ENCODE data around the gene RDH16. TPM values are rescaled to one million over a fixed set of nuclear protein-coding genes. Genes with fewer than 3 reads are reported as not detected.

The RDH16 gene
- polyA plus RNA-seq, 2 of the 4 experiments (the other 2 are of a cell fraction): 0.06 to 0.21 TPM

DNA sequence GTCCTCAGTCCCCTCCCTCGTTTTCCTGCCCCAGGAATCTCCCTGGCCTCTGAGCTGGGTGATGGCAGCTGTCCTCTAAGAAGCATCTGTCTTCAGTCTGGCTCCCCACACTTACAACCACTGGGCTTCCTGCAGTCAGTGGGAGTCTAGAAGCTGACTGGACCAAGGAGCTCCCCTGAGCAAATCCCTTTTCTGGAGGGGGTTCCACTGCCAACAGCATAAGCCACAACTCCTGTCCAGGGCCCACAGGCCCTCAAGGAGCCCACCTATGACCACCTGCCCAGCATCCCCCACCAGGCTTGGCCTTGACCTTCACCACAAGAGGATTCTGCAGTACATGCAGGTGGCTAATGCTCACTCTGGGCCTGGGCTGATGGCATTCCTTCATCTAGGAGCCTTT lies 4.1 kb downstream of the RDH16 start (continued):
- TF ChIP-seq, protein P1, sequence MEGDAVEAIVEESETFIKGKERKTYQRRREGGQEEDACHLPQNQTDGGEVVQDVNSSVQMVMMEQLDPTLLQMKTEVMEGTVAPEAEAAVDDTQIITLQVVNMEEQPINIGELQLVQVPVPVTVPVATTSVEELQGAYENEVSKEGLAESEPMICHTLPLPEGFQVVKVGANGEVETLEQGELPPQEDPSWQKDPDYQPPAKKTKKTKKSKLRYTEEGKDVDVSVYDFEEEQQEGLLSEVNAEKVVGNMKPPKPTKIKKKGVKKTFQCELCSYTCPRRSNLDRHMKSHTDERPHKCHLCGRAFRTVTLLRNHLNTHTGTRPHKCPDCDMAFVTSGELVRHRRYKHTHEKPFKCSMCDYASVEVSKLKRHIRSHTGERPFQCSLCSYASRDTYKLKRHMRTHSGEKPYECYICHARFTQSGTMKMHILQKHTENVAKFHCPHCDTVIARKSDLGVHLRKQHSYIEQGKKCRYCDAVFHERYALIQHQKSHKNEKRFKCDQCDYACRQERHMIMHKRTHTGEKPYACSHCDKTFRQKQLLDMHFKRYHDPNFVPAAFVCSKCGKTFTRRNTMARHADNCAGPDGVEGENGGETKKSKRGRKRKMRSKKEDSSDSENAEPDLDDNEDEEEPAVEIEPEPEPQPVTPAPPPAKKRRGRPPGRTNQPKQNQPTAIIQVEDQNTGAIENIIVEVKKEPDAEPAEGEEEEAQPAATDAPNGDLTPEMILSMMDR (IDR thresholded peaks at IDR 0.05): no peak

DNA sequence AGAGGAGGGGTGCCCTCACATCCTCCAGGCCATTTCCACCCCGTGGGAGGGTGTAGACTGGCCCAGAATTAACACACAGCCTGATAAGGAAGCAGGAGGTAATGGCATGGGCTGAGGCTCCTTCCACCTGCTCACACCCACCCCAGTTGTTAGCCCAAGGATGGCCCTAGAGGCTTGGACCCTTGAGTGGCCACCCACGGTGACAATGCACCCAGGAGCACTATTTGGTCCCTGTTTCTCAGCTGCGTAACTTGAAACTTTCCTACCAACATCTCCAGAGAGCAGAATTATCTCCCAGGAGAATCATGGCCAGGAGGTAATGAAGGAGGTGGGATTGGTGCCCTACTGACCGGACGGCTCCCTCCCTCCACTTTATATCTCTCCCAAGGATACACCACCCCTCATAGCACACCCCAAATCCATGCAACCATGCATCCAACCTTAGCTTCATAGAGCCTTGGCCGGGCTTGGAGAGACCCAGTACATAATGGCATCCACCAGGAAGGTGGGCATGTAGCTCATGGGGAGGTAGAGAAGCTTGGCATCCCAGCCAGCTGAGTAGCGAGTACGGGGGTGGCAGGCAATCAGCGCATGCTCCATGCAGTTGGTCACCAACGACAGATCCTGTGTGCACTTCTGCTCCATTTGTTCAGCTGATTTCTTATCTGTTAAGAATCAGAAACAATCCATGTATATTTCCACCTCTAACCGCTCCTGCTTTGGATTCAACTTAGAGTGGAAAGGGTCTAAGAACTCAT lies 5.6 kb downstream of the RDH16 start:
- Histone ChIP-seq H3K27ac (no peak overlapping the region), H3K4me1 (peaks cover 11% of the 10 kb centered on the region; the same call in 2 of the 3 replicates), H3K4me3 (no peak overlapping the region), H3K4me2 (no peak overlapping the region), H3K9me3 (no peaks in the 10 kb centered on the region)
- no peak for DNase-seq (ENCODE audit: low read depth in 1 of 2, low spot score in 1 of 2)
- TF ChIP-seq RARB (CRISPR knock-in tag; IDR thresholded peaks at IDR 0.05): no peak
- no peak for TF ChIP-seq POLR2AphosphoS2 (conservative IDR thresholded peaks at IDR 0.05; ENCODE audit: low read length)
- TF ChIP-seq ZC3H11A (IDR thresholded peaks at IDR 0.05): no peak
- TF ChIP-seq, protein P2, sequence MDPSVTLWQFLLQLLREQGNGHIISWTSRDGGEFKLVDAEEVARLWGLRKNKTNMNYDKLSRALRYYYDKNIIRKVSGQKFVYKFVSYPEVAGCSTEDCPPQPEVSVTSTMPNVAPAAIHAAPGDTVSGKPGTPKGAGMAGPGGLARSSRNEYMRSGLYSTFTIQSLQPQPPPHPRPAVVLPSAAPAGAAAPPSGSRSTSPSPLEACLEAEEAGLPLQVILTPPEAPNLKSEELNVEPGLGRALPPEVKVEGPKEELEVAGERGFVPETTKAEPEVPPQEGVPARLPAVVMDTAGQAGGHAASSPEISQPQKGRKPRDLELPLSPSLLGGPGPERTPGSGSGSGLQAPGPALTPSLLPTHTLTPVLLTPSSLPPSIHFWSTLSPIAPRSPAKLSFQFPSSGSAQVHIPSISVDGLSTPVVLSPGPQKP (IDR thresholded peaks at IDR 0.05; ENCODE audit: low read depth, low read length): no peak
- no peak for TF ChIP-seq SREBF2 (IDR thresholded peaks at IDR 0.05)
- TF ChIP-seq RFX5 (IDR thresholded peaks at IDR 0.05): no peak
- TF ChIP-seq, protein P1 (IDR thresholded peaks at IDR 0.05): no peak
- TF ChIP-seq JUN (IDR thresholded peaks at IDR 0.05): no peak
- ATAC-seq: no peak
- 64% methylated on average over 11 of the region's 11 CpGs for WGBS (ENCODE audit: missing lambda C conversion rate)
- ChIA-PET POLR2A (no interaction called here), CTCF (interaction anchor here (0.7 to 5.5 kb wide), 4 partner anchors 19 to 112 kb away, joined by 3 to 27 read pairs (median 4); no protein-coding TSS in a partner anchor)
- no peak for FAIRE-seq

DNA sequence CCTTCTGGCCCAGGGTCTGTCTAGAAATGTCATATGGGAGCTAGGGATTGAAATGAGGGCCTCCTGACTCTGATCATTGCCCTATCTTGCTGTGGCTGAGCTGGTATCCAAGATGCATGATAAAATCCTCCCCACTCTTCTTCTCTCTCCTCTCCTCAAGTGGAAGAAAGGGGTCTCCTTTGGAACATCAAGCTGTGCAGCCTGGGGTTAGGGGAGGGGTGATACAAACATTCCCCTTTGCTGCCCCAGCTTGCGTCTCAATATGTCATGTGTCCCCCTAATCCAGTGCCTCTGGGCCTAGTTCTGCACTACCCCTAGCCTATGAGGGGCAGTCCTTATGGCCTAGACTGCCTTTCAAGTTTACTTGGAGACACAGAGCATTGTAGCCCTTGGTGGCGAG lies 8.5 kb downstream of the RDH16 start:
- CTCF ChIA-PET: interaction anchor here (3.1 kb wide), 1 partner anchor 38 kb away, joined by 19 read pairs; no protein-coding TSS in a partner anchor

DNA sequence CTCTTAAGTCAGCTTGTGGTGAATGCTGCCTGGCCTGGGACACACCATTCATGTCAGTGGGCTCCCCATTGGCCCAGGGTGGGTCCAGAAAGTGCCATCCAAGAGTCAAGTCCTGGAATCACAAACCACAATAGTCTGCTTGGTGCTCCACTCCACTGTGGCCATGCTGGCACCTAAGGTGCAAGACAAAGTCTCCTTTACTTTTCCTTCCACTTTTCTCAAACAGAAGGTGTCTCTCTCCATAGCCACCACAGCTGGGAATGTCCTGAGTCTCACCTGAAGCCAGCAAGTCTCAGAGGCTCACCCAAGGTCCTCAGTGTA lies 9.0 kb downstream of the RDH16 start:
- no peak for TF ChIP-seq RAD21 (conservative IDR thresholded peaks at IDR 0.05 in 1 of 2, IDR thresholded peaks at IDR 0.05 in 1 of 2)
- TF ChIP-seq JUNB (IDR thresholded peaks at IDR 0.05): no peak
- TF ChIP-seq PHF8 (IDR thresholded peaks at IDR 0.05; ENCODE audit: borderline replicate concordance, low read depth): no peak
- TF ChIP-seq, protein P3, sequence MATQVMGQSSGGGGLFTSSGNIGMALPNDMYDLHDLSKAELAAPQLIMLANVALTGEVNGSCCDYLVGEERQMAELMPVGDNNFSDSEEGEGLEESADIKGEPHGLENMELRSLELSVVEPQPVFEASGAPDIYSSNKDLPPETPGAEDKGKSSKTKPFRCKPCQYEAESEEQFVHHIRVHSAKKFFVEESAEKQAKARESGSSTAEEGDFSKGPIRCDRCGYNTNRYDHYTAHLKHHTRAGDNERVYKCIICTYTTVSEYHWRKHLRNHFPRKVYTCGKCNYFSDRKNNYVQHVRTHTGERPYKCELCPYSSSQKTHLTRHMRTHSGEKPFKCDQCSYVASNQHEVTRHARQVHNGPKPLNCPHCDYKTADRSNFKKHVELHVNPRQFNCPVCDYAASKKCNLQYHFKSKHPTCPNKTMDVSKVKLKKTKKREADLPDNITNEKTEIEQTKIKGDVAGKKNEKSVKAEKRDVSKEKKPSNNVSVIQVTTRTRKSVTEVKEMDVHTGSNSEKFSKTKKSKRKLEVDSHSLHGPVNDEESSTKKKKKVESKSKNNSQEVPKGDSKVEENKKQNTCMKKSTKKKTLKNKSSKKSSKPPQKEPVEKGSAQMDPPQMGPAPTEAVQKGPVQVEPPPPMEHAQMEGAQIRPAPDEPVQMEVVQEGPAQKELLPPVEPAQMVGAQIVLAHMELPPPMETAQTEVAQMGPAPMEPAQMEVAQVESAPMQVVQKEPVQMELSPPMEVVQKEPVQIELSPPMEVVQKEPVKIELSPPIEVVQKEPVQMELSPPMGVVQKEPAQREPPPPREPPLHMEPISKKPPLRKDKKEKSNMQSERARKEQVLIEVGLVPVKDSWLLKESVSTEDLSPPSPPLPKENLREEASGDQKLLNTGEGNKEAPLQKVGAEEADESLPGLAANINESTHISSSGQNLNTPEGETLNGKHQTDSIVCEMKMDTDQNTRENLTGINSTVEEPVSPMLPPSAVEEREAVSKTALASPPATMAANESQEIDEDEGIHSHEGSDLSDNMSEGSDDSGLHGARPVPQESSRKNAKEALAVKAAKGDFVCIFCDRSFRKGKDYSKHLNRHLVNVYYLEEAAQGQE (IDR thresholded peaks at IDR 0.05): no peak
- TF ChIP-seq TFCP2L1 (CRISPR knock-in tag; IDR thresholded peaks at IDR 0.05): no peak
- TF ChIP-seq BHLHE40 (IDR thresholded peaks at IDR 0.05; ENCODE audit: low read depth, low read length): no peak
- TF ChIP-seq FOXS1 (CRISPR knock-in tag; IDR thresholded peaks at IDR 0.05): no peak
- POLR2A ChIA-PET: no interaction called here
- H3K9me3 ChIP-seq: peaks cover 1% of the 10 kb centered on the region; the same call in 2 of the 3 replicates
- no peaks in the 10 kb centered on the region for H3K4me1 ChIP-seq
- ATAC-seq (no peak), FAIRE-seq (no peak), DNase-seq (ENCODE audit: low read depth in 1 of 2, low spot score in 1 of 2) (no peak)
- H3K4me3 ChIP-seq: no peak overlapping the region
- CTCF ChIA-PET: interaction anchor here (1.0 to 3.1 kb wide), 2 partner anchors 39 to 55 kb away, joined by 3 to 19 read pairs; no protein-coding TSS in a partner anchor
- H3K27ac ChIP-seq: no peak overlapping the region
- no peak overlapping the region for H3K4me2 ChIP-seq

More for the DNA sequence above, 8.5 kb downstream of the RDH16 start:
- ATAC-seq (no peak), FAIRE-seq (no peak), DNase-seq (ENCODE audit: low read depth in 1 of 2, low spot score in 1 of 2) (no peak)
- POLR2A ChIA-PET: no interaction called here
- Histone ChIP-seq H3K4me1 (no peaks in the 10 kb centered on the region), H3K27ac (no peak overlapping the region), H3K4me2 (no peak overlapping the region), H3K4me3 (no peak overlapping the region), H3K9me3 (no peaks in the 10 kb centered on the region)
- 96% methylated on average over 2 of the region's 2 CpGs for WGBS (ENCODE audit: missing lambda C conversion rate)
- TF ChIP-seq SMC3 (IDR thresholded peaks at IDR 0.05) (no peak), FOSB (CRISPR knock-in tag; IDR thresholded peaks at IDR 0.05) (no peak), RNF2 (IDR thresholded peaks at IDR 0.05; ENCODE audit: borderline replicate concordance, low read depth) (no peak), POLR2AphosphoS2 (conservative IDR thresholded peaks at IDR 0.05; ENCODE audit: low read length) (no peak)
- TF ChIP-seq, protein P4, sequence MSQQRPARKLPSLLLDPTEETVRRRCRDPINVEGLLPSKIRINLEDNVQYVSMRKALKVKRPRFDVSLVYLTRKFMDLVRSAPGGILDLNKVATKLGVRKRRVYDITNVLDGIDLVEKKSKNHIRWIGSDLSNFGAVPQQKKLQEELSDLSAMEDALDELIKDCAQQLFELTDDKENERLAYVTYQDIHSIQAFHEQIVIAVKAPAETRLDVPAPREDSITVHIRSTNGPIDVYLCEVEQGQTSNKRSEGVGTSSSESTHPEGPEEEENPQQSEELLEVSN (IDR thresholded peaks at IDR 0.05; ENCODE audit: borderline replicate concordance, low read depth): no peak

Measured in A549 (cell line).